CD4-positive, CD25-positive, alpha-beta regulatory T cell (primary cell): ENCODE measurements around the gene CYBA. TPM values are rescaled to one million over a fixed set of nuclear protein-coding genes. Genes with fewer than 3 reads are reported as not detected.
A peak's percentile ranks its signal among the peaks of the same experiment; 100 is the strongest.
"Not testable (repeated sequence)": the region's sequence is repeated elsewhere in the genome, so short reads cannot be mapped to it uniquely, and the experiment has no call there.

Experiments used
- ATAC-seq, 2 donors: fragments of 150-1000 bp; cut with Tn5 transposase; one replicate each; pipeline ENCODE4 v1.10.0; 2021; ENCODE audit warnings: low read depth in 2 of 2, moderate number of reproducible peaks in 2 of 2, moderate library complexity in 1 of 2
- DNase-seq, 3 donors: peaks; one replicate each; pipeline versions ENCODE4 v3.0.0 to v3.0.0-alpha.2; 2012 to 2022; ENCODE audit warnings: mixed read lengths in 1 of 3
- H3K27ac ChIP-seq: one replicate; pipeline ENCODE4 v1.7.0; 2013; ENCODE audit warnings: mild to moderate bottlenecking, low read length; ENCODE audit not compliant: insufficient read depth, poor library complexity, severe bottlenecking
- H3K27me3 ChIP-seq: one replicate; pipeline ENCODE4 v1.7.0; 2013; ENCODE audit warnings: low read length; ENCODE audit not compliant: control insufficient read depth, insufficient read depth
- H3K36me3 ChIP-seq: one replicate; pipeline ENCODE4 v1.7.0; 2013; ENCODE audit warnings: mild to moderate bottlenecking, low read length, moderate library complexity; ENCODE audit not compliant: control insufficient read depth, insufficient read depth
- H3K4me1 ChIP-seq: 2 replicates; pipeline ENCODE4 v1.7.0; 2013; ENCODE audit warnings: mild to moderate bottlenecking, low read length; ENCODE audit not compliant: insufficient read depth, control insufficient read depth, poor library complexity, severe bottlenecking
- H3K4me3 ChIP-seq: one replicate; pipeline ENCODE4 v1.7.0; 2013; ENCODE audit warnings: low read depth, mild to moderate bottlenecking, low read length, moderate library complexity
- H3K9me3 ChIP-seq, 2 experiments: 1 replicate in 1 of 2; 2 replicates in 1 of 2; pipeline ENCODE4 v1.7.0; 2013; ENCODE audit warnings: low read length in 2 of 2, mild to moderate bottlenecking in 1 of 2, moderate library complexity in 1 of 2; ENCODE audit not compliant: control insufficient read depth in 2 of 2
- H3K27ac Mint-ChIP-seq, 3 donors: one replicate each; pipeline ENCODE4 v1.8.0; 2020 to 2022; ENCODE audit warnings: mild to moderate bottlenecking in 3 of 3, mixed read lengths in 3 of 3, moderate library complexity in 2 of 3
- H3K27me3 Mint-ChIP-seq: one replicate; pipeline ENCODE4 v1.8.0; 2022; ENCODE audit warnings: mild to moderate bottlenecking, mixed read lengths
- H3K36me3 Mint-ChIP-seq: one replicate; pipeline ENCODE4 v1.8.0; 2020; ENCODE audit warnings: mixed read lengths
- H3K4me1 Mint-ChIP-seq, 4 donors: one replicate each; pipeline ENCODE4 v1.8.0; 2020 to 2022; ENCODE audit warnings: mixed read lengths in 4 of 4, mild to moderate bottlenecking in 1 of 4
- H3K4me3 Mint-ChIP-seq, 4 donors: one replicate each; pipeline ENCODE4 v1.8.0; 2020 to 2022; ENCODE audit warnings: mild to moderate bottlenecking in 4 of 4, mixed read lengths in 4 of 4, moderate library complexity in 3 of 4
- H3K9me3 Mint-ChIP-seq, 7 donors: one replicate each; pipeline ENCODE4 v1.8.0; 2020 to 2022; ENCODE audit warnings: mixed read lengths in 7 of 7, mild to moderate bottlenecking in 3 of 7, moderate library complexity in 2 of 7
- polyA plus RNA-seq, 4 donors: library from polyadenylated mRNA; unstranded; fragments of 300-500 nt; fragmentation: Illumina TruSeq; gene quantifications; one replicate each; pipeline ENCODE4 v1.2.3, GENCODE V29; 2021
- total RNA-seq: library from RNA; stranded (reverse); gene quantifications from one replicate; pipeline ENCODE4 v1.2.3, GENCODE V29; 2022

Gene CYBA
- total and polyA plus RNA-seq, 5 donors from 2014 or later: 351 to 964 (median 715) TPM

- Mint-ChIP-seq H3K9me3 (no peaks in the 10 kb centered on the region), H3K4me3 (no peak overlapping the region), H3K36me3 (peaks cover 11% of the 10 kb centered on the region), H3K27me3 (no peaks in the 10 kb centered on the region), H3K4me1 (peaks cover 12 to 47% (median 35%) of the 10 kb centered on the region in 4 donors), H3K27ac (peak overlapping the region in 2 of 3 donors; percentile 73 to 95)
- Histone ChIP-seq H3K4me3 (no peak overlapping the region), H3K27ac (no peak overlapping the region), H3K27me3 (no peaks in the 10 kb centered on the region), H3K9me3 (no peaks in the 10 kb centered on the region), H3K36me3 (peaks cover 63% of the 10 kb centered on the region), H3K4me1 (peaks cover 25% of the 10 kb centered on the region)
- DNase-seq (no peak), ATAC-seq (no peak)
Measured at GRCh38 chr16:88616320-88616719, 34.5 kb downstream of the CYBA start.

GRCh38 chr16:88614818-88615580 lies 35.9 kb downstream of the CYBA start:
- no peak overlapping the region for H3K4me3 Mint-ChIP-seq
- Histone ChIP-seq H3K9me3 (no peaks in the 10 kb centered on the region), H3K36me3 (peaks cover 76% of the 10 kb centered on the region), H3K4me3 (no peak overlapping the region), H3K4me1 (peaks cover 14% of the 10 kb centered on the region), H3K27ac (no peak overlapping the region), H3K27me3 (no peaks in the 10 kb centered on the region)
- ATAC-seq (no peak), DNase-seq (no peak)
- peaks cover 10 to 38% (median 27%) of the 10 kb centered on the region in 4 donors for H3K4me1 Mint-ChIP-seq
- no peaks in the 10 kb centered on the region for H3K9me3 Mint-ChIP-seq
- H3K27me3 Mint-ChIP-seq: no peaks in the 10 kb centered on the region
- H3K27ac Mint-ChIP-seq: peak overlapping the region in 2 of 3 donors; percentile 43 to 72
- peaks cover 18% of the 10 kb centered on the region for H3K36me3 Mint-ChIP-seq

GRCh38 chr16:88613911-88614817 lies 36.7 kb downstream of the CYBA start:
- Mint-ChIP-seq H3K27me3 (no peaks in the 10 kb centered on the region), H3K4me3 (no peak overlapping the region), H3K9me3 (no peaks in the 10 kb centered on the region), H3K4me1 (peaks cover 5 to 29% (median 20%) of the 10 kb centered on the region in 4 donors), H3K36me3 (peaks cover 21% of the 10 kb centered on the region), H3K27ac (peak overlapping the region in 1 of 3 donors; percentile 72)
- no peak for ATAC-seq
- Histone ChIP-seq H3K27me3 (no peaks in the 10 kb centered on the region), H3K4me1 (peaks cover 6% of the 10 kb centered on the region), H3K36me3 (peaks cover 81% of the 10 kb centered on the region), H3K9me3 (no peaks in the 10 kb centered on the region), H3K27ac (no peak overlapping the region), H3K4me3 (no peak overlapping the region)
- no peak for DNase-seq

GRCh38 chr16:88613293-88613692 lies 37.6 kb downstream of the CYBA start:
- Mint-ChIP-seq H3K4me3 (no peak overlapping the region), H3K27ac (peak overlapping the region in 1 of 3 donors; percentile 75), H3K9me3 (no peaks in the 10 kb centered on the region), H3K36me3 (peaks cover 22% of the 10 kb centered on the region), H3K4me1 (peaks cover 5 to 21% (median 15%) of the 10 kb centered on the region in 4 donors), H3K27me3 (no peaks in the 10 kb centered on the region)
- peaks cover 84% of the 10 kb centered on the region for H3K36me3 ChIP-seq
- no peak for ATAC-seq
- no peak for DNase-seq
- no peak overlapping the region for H3K4me3 ChIP-seq
- H3K27ac ChIP-seq: no peak overlapping the region
- H3K4me1 ChIP-seq: no peaks in the 10 kb centered on the region
- H3K27me3 ChIP-seq: no peaks in the 10 kb centered on the region
- H3K9me3 ChIP-seq: no peaks in the 10 kb centered on the region

- ATAC-seq: no peak
- H3K27me3 Mint-ChIP-seq: no peaks in the 10 kb centered on the region
- Histone ChIP-seq H3K4me1 (no peaks in the 10 kb centered on the region), H3K4me3 (no peak overlapping the region), H3K36me3 (peaks cover 89% of the 10 kb centered on the region), H3K9me3 (no peaks in the 10 kb centered on the region), H3K27ac (no peak overlapping the region), H3K27me3 (no peaks in the 10 kb centered on the region)
- DNase-seq: no peak
- H3K36me3 Mint-ChIP-seq: peaks cover 29% of the 10 kb centered on the region
- H3K4me3 Mint-ChIP-seq: peak overlapping the region in 1 of 4 donors; percentile 35
- peak overlapping the region in 1 of 3 donors; percentile 69 for H3K27ac Mint-ChIP-seq
- peaks cover 5 to 23% (median 15%) of the 10 kb centered on the region in 4 donors for H3K4me1 Mint-ChIP-seq
- H3K9me3 Mint-ChIP-seq: no peaks in the 10 kb centered on the region
Measured at GRCh38 chr16:88610909-88611812, 39.7 kb downstream of the CYBA start.

GRCh38 chr16:88610080-88610479 lies 40.8 kb downstream of the CYBA start:
- DNase-seq (no peak), ATAC-seq (no peak)
- no peak overlapping the region for H3K4me3 ChIP-seq
- H3K4me1 Mint-ChIP-seq: peaks cover 3 to 23% (median 13%) of the 10 kb centered on the region in 4 donors
- H3K27ac ChIP-seq: no peak overlapping the region
- H3K36me3 Mint-ChIP-seq: peaks cover 29% of the 10 kb centered on the region
- H3K9me3 ChIP-seq: no peaks in the 10 kb centered on the region
- no peaks in the 10 kb centered on the region for H3K27me3 ChIP-seq
- no peaks in the 10 kb centered on the region for H3K9me3 Mint-ChIP-seq
- peaks cover 89% of the 10 kb centered on the region for H3K36me3 ChIP-seq
- H3K27me3 Mint-ChIP-seq: no peaks in the 10 kb centered on the region
- H3K4me1 ChIP-seq: no peaks in the 10 kb centered on the region
- H3K27ac Mint-ChIP-seq: peak overlapping the region in 2 of 3 donors; percentile 25 to 87
- no peak overlapping the region for H3K4me3 Mint-ChIP-seq

GRCh38 chr16:88609426-88609825 lies 41.4 kb downstream of the CYBA start:
- H3K4me1 ChIP-seq, DNase-seq, H3K27ac ChIP-seq, H3K4me3 ChIP-seq, ATAC-seq, H3K9me3 ChIP-seq, H3K27me3 ChIP-seq, H3K27me3 Mint-ChIP-seq, H3K9me3 Mint-ChIP-seq: not testable (repeated sequence)
- peak overlapping the region in 1 of 3 donors; percentile 87 for H3K27ac Mint-ChIP-seq
- peaks cover 29% of the 10 kb centered on the region for H3K36me3 Mint-ChIP-seq
- H3K36me3 ChIP-seq: peaks cover 90% of the 10 kb centered on the region
- peak overlapping the region in 1 of 4 donors; percentile 32 for H3K4me3 Mint-ChIP-seq
- H3K4me1 Mint-ChIP-seq: peaks cover 3 to 20% (median 13%) of the 10 kb centered on the region in 4 donors
